Measurements from ENCODE around the gene PPP6R3. TPM values are rescaled to one million over a fixed set of nuclear protein-coding genes. Genes with fewer than 3 reads are reported as not detected.

PPP6R3 gene
- total RNA-seq, 2 donors from 2014 or later = 118 to 146 TPM

- intact Hi-C loops (cut with DNase I) = no loop called here
- H3K4me3 ChIP-seq = no peak overlapping the region
- H3K36me3 ChIP-seq = no peaks in the 10 kb centered on the region
- 92% methylated on average over 25 of the region's 25 CpGs for WGBS
- TF ChIP-seq POLR2A (IDR thresholded peaks at IDR 0.05) (no peak), CTCF (IDR thresholded peaks at IDR 0.05) (no peak), POLR2AphosphoS5 (IDR thresholded peaks at IDR 0.05) (no peak)
- H3K27me3 ChIP-seq (replicated peaks; ENCODE audit: insufficient read depth) = no peaks in the 10 kb centered on the region
- DNase-seq (ENCODE audit: low spot score) = no peak
- H3K9me3 ChIP-seq = no peaks in the 10 kb centered on the region
- H3K27ac ChIP-seq = no peak overlapping the region
- no peaks in the 10 kb centered on the region for H3K4me1 ChIP-seq (replicated peaks)
Observed at GRCh38 chr11:68448604-68449011, 11.9 kb upstream of the PPP6R3 start.

- 94% methylated on average over 11 of the region's 11 CpGs for WGBS
- no peaks in the 10 kb centered on the region for H3K9me3 ChIP-seq
Observed at GRCh38 chr11:68449951-68450350, 10.6 kb upstream of the PPP6R3 start.

GRCh38 chr11:68450711-68451110 lies 9.8 kb upstream of the PPP6R3 start:
- DNase-seq (ENCODE audit: low spot score) = no peak
- H3K27me3 ChIP-seq (replicated peaks; ENCODE audit: insufficient read depth) = no peaks in the 10 kb centered on the region
- H3K36me3 ChIP-seq = no peaks in the 10 kb centered on the region
- no peak for TF ChIP-seq POLR2A (IDR thresholded peaks at IDR 0.05)
- no peak for TF ChIP-seq POLR2AphosphoS5 (IDR thresholded peaks at IDR 0.05)
- H3K27ac ChIP-seq = no peak overlapping the region
- intact Hi-C loops (cut with DNase I) = no loop called here
- WGBS = 95% methylated on average over 8 of the region's 8 CpGs
- H3K9me3 ChIP-seq = no peaks in the 10 kb centered on the region
- H3K4me1 ChIP-seq (replicated peaks) = no peaks in the 10 kb centered on the region
- H3K4me3 ChIP-seq = no peak overlapping the region

More at GRCh38 chr11:68449951-68450350, 10.6 kb upstream of the PPP6R3 start:
- no peak for DNase-seq (ENCODE audit: low spot score)
- Histone ChIP-seq H3K36me3 (no peaks in the 10 kb centered on the region), H3K27ac (no peak overlapping the region), H3K27me3 (replicated peaks; ENCODE audit: insufficient read depth) (no peaks in the 10 kb centered on the region), H3K4me1 (replicated peaks) (no peaks in the 10 kb centered on the region), H3K4me3 (no peak overlapping the region)
- TF ChIP-seq CTCF (IDR thresholded peaks at IDR 0.05) = no peak
- no peak for TF ChIP-seq POLR2A (IDR thresholded peaks at IDR 0.05)
- TF ChIP-seq POLR2AphosphoS5 (IDR thresholded peaks at IDR 0.05) = no peak
- intact Hi-C loops (cut with DNase I) = no loop called here

GRCh38 chr11:68454767-68455166 lies 5.8 kb upstream of the PPP6R3 start:
- no peak overlapping the region for H3K4me3 ChIP-seq
- intact Hi-C loops (cut with DNase I) = loop anchor here (5.0 kb wide), 1 partner anchor 182 kb away; the partner anchor contains the start of gene C11orf24
- no peaks in the 10 kb centered on the region for H3K36me3 ChIP-seq
- 40% methylated on average over 8 of the region's 8 CpGs for WGBS
- H3K27ac ChIP-seq = no peak overlapping the region
- no peaks in the 10 kb centered on the region for H3K9me3 ChIP-seq
- no peak for DNase-seq (ENCODE audit: low spot score)
- no peaks in the 10 kb centered on the region for H3K4me1 ChIP-seq (replicated peaks)
- no peaks in the 10 kb centered on the region for H3K27me3 ChIP-seq (replicated peaks; ENCODE audit: insufficient read depth)
- TF ChIP-seq CTCF (IDR thresholded peaks at IDR 0.05) (no peak), POLR2AphosphoS5 (IDR thresholded peaks at IDR 0.05) (no peak), POLR2A (IDR thresholded peaks at IDR 0.05) (no peak)

- no peak for TF ChIP-seq POLR2A (IDR thresholded peaks at IDR 0.05)
- no peak for TF ChIP-seq POLR2AphosphoS5 (IDR thresholded peaks at IDR 0.05)
- no peak for TF ChIP-seq CTCF (IDR thresholded peaks at IDR 0.05)
Observed at GRCh38 chr11:68455485-68455884, 5.1 kb upstream of the PPP6R3 start.

More at GRCh38 chr11:68455485-68455884, 5.1 kb upstream of the PPP6R3 start:
- intact Hi-C loops (cut with DNase I) = loop anchor here (5.0 kb wide), 1 partner anchor 183 kb away; the partner anchor contains the start of gene C11orf24
- Histone ChIP-seq H3K4me3 (no peak overlapping the region), H3K4me1 (replicated peaks) (no peaks in the 10 kb centered on the region), H3K9me3 (no peaks in the 10 kb centered on the region), H3K27ac (no peak overlapping the region), H3K27me3 (replicated peaks; ENCODE audit: insufficient read depth) (no peaks in the 10 kb centered on the region), H3K36me3 (no peaks in the 10 kb centered on the region)
- WGBS = 69% methylated on average over 8 of the region's 8 CpGs
- no peak for DNase-seq (ENCODE audit: low spot score)
